SIG-M5 treated with dmso at 0.1 percent for 504 hours (cell line): ENCODE measurements around the gene GPATCH2L.

ENCODE experiments used
- DNase-seq: peaks from one replicate; lab custom pipeline; 2025; ENCODE audit not compliant: unreplicated experiment; lab: John Stamatoyannopoulos, UW

GPATCH2L gene

DNA sequence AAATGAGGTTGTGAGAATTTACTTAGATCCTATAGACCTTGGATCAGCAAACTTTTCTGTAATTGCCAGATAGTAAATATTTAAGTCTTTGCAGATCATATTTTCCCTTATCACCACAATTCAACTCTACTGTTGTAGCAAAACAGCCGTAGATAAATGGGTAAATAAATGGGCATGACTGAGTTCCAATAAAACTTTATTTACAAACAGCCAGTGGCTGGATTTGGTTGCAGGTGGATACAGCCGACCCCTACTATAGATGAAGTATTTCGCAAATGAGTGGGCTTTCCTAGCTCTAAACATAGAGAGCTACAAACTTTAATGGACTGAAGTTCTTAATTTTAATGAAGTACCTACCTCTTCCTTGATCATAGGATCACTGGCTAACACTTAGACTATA lies 100.7 kb downstream of the GPATCH2L start:
- DNase-seq: no peak

DNA sequence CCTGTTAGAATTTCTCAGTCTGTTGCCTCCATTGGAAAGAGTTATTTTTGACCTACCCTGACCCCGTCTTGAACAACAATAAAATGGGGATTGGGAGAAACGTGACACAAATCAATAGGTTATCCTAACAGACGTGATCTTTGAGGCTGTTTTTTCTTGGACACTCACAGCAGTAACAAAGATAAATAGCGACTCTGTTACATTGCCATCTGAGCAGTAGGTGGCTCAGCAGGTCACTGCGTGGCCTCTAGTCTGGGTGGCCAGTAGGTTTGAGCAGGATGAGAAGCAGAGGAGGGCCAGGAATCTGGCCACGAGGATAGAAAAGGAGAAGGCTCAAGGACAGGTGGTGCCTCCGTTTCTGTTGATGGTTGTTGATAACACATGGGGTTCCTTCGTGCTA lies 101.4 kb downstream of the GPATCH2L start:
- DNase-seq: no peak

GRCh38 chr14:76256545-76256944 lies 104.8 kb downstream of the GPATCH2L start:
- no peak for DNase-seq

- no peak for DNase-seq
These were observed 105.5 kb downstream of the GPATCH2L start for GRCh38 chr14:76257111-76257803.

GRCh38 chr14:76257842-76258397 lies 106.2 kb downstream of the GPATCH2L start:
- no peak for DNase-seq

DNA sequence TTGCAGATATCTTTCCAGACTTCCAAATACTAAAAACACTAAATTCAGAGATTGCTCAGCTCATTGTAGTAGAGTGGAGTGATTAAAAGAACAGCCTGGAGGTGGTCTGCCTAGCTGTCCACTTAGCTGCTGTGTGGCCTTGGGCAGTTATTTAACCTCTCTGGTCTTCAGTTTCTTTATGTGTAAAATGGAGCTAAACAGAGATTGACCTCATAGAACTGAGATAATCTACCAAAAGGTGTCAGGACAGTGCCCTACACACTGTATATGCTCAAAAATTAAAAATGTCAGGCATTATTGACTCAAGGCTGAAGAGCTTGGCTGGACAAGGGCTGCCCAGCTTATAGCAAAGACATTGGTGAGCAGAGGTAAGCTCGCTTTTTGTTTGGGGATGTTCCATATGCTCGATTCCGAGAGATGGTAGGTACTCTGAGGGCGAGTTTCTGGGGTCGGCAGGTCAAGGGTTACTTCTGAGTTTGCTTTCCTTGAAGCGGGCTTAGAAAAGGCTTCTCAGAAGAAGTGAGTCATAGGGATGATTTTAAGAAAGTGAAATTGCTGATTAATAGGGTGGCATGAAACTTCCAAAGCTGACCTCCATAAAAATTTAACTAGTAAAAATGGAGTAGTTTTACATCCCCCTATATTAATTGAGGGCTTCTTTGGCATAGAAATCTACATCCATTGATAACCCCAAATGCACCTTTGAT lies 107.5 kb downstream of the GPATCH2L start:
- no peak for DNase-seq

DNA sequence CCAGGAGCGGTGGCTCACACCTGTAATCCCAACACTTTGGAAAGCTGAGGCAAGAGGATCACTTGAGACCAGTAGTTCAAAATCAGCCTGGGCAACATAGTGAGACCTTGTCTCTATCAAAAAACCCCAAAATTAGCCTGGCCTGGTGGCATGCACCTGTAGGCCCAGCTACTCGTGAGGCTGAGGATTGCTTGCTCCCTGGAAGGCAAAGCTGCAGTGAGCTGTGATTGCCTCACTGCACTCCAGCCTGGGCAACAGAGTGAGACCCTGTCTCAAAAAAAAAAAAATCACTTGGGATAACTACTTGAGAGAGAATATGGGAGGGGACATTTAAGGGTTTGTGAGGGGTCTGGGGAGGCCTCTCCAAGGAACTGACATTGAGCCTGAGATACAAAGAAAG lies 109.0 kb downstream of the GPATCH2L start:
- DNase-seq: no peak

DNA sequence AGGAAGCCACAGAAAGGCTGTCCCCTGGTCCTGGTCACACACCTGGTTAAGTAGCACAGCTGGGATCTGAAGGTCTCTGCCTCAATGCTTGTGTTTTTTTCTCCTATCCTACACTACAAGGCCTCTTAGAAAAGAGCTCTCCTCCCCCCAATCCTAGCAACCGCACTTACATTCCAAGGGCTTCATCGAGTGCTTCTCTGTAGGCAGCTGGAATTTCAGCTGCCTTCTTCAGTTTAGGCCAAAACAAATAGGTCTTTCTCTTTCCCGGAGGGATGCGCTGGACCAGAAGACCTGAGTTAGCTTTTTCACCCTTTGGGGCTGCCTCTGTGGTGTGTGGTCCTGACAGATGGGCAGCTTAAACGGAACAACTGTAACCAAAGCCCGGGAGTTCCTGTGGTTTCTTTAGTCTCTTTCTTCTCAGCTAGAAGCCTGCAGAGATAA lies 109.7 kb downstream of the GPATCH2L start:
- DNase-seq: no peak

DNA sequence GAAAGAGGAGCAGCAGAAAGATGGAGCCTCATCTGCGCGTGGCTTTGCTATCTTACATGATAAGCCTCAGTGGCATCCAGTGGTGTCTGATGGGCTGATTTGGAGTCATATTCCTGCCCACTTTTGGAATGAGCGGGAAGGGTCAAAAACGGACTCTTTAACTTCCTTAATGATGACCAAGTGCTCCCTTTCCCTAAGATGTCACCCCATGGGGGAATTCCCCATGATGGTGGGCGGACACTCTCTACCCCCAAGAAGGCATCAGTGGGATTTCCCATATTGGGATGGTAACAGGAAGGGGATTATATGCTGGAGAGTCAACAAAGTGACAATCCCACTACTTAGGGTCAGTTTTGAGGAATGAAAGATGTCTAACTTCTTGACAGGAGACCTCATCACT lies 110.9 kb downstream of the GPATCH2L start:
- DNase-seq: no peak
